CD4-positive, alpha-beta T cell treated with Interleukin-21 for 1 hour (primary cell): ENCODE results near the gene GLRA3.
"Not testable (repeated sequence)": the region's sequence is repeated elsewhere in the genome, so short reads cannot be mapped to it uniquely, and the experiment has no call there.

Experiments used
- DNase-seq: peaks from one replicate; pipeline ENCODE4 v3.0.0-alpha.2; 2020

The GLRA3 gene

GRCh38 chr4:174709526-174709925, 119.5 kb downstream of the GLRA3 start:
- DNase-seq, result no peak

GRCh38 chr4:174708381-174708780, 120.7 kb downstream of the GLRA3 start:
- no peak for DNase-seq

GRCh38 chr4:174707902-174708301, 121.1 kb downstream of the GLRA3 start:
- no peak for DNase-seq

DNA sequence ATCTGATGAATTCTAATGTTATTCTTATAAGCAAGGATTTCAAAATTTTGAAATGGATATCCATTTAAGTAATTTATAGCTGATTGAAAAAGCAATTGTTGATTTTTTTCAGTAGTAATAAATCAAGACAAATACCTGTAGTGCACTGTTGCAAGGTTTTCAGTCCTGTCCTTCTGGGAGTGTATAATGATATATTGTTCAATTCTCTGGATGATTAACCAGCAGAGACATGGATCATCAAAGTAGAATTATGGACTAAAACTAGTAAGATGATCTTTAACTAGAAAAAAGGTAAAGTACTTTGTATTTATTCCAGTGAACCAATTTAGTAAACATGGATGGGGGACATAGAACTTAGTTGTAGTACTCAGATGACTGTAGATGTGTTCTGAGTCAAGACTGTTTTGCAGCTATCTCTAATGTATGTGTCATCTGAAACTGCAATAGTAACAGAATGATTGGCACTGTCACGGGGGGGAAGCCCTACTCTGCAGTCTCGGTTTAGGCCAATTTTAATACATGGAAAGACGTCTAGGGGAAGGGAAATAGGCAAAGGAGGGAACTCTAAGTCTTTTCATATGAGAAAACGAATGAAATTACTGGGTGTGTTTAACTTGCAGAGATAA, 121.9 kb downstream of the GLRA3 start:
- DNase-seq, result no peak

DNA sequence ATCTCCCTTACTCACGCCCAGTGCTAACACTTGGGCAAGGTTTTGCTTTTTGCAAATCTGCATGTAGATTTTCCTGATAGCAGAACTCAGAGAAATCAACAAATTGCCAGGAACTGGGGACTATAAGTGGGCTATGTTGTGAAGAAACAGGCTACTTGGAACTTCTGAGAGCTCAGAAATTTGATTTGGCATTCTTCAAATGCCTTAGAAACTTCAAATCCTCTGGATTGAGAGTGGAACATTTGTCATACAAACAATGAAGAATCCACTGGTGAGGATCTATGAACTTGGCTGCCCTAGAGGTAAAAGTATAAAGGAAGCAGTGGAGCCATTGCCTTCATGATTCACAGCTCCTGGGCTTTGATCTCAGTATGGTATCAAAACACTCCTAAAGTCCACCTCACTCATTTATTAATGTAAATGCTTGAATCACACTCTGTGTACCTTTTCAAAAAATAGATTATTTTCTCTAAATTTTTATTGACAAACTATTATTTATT, 126.0 kb downstream of the GLRA3 start:
- DNase-seq, result no peak

DNA sequence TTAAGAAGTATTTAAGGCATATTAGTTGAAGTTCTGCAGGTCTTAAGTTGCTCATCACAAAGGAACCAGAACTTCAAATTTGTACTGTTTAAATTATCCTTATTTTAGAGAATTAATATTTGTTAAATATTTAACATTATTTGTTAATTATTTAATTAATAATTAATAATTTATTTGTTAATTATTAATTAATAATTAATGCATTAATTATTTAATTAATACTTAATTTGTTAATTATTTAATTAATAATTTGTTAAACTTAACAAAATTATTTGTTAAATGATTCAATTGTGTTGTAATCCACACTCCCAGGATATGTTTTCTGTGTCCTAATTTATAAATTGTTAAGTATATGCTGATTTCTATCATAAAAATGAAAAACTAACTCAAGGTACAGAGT, 129.4 kb downstream of the GLRA3 start:
- DNase-seq, result no peak

- DNase-seq, result no peak
Measured at GRCh38 chr4:174697896-174698295, 131.2 kb downstream of the GLRA3 start.

DNA sequence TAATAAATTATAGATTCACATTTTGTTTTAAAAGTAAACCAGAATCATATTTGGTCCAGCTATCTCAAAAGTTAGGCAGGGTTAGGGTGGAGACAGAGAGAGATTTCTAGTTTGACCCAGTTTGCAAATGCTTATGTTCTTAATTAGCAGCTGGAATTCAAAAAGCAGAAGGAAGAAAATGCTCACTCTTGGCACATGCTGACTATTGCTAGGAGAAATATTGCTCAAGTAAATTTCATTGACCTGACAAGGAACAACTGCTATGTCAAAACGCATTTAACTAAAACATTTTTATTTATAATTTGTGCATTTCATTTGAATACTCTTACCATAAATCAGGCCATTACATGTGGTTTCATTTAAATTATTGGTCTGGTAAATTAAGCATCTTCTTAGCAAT, 131.8 kb downstream of the GLRA3 start:
- DNase-seq, result no peak

- no peak for DNase-seq
Measured at GRCh38 chr4:174696657-174697056, 132.4 kb downstream of the GLRA3 start.

GRCh38 chr4:174691876-174692275, 137.2 kb downstream of the GLRA3 start:
- DNase-seq, result not testable (repeated sequence)

DNA sequence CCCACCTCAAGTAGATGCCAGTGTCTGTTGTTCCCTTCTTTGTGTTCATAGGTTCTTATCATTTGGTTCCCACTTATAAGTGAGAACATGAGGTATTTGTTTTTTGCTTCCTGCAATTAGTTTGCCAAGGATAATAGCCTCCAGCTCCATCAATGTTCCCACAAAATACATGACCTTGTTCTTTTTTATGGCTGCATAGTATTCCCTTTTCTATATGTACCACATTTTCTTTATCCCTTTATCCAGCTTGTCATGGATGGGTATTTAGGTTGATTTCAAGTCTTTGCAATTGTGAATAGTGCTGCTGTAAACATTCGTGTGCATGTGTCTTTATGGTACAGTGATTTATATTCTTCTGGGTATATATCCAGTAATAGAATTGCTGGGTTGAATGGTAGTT, 138.4 kb downstream of the GLRA3 start:
- DNase-seq, result no peak

DNA sequence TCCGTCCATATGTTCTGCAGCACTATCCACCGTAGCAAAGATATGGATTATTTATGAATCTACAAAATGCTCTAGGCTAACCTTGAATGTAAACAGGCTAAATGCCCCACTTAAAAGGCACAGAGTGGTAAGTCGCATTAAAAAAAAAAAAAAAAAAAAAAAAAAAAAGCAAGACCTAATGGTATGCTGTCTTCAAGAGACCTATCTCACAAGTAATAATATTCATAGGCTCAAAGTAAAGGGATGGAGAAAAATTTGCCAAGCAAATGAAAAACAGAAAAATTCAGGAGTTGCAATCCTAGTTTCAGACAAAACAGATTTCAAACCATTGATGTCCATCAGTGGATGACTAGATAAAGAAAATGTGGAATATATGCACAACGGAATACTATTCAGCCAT, 139.4 kb downstream of the GLRA3 start:
- DNase-seq, result no peak

DNA sequence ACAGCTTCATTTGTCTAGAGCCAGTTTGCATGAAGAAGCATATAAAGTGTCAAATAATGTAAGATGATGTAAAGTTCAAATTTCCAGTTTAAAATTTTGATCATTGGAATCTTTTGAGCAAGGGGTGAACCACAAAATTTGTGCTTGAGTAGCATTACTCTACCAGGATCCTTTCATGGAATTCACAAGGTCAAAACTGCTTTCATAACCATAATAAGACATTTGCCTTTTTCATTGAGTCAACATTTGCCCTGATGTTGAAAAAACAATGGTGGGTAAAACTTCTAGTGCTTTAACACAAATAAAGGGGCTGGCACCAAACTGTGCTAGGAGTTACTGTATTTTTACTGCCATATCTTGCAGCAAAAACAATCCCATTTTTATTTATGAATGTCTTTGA, 142.2 kb downstream of the GLRA3 start:
- DNase-seq, result no peak

DNA sequence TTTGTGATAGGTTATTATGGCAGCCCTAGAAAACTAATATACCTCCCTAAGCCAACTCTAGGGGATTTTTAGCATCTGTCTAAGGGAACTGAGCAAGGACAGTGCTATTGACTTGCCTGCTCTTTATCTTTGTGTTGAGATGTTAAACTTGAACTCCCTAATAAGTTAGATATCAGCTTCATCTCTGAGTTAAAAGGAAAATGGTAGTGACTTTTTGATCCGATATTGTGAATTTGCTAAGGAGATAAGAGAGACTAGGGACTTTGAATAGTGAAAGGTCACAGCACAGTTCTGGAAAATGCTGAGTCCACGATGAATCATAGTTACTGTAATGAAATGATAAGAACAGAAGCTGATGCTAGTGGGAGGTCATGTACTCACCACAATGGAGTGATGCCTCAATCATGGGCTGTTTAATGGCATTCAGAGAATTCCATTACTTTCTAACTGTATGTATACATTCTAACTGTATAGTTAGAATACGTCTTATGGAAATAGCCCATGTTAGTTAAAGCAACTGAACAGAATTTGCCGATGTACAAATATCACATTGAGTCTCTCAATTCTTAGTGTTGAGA, 147.2 kb downstream of the GLRA3 start:
- DNase-seq, result no peak

DNA sequence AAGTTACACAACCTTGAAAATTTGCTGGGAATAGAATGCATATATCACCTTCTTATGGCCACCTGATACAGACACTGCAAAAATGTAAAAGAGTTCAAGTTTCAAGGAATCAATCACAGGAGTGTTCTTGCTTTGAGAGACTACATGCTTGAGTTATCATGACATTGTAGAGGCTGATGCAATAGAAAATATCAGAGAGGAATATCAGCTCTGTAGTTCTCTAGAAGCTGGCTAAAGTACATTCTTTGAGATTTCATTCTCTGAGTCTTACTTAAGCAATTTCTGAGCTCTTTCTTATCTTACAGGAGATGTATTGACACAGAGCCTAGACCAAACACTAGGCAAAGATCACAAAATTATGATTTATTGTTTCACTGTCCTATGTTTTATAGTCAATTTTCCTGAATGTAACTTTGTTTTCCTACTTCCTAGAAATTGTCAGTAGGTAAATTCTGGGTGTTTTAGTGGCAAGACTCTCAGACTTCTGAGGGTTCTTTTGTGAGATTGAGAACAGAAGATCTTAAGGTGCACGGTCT, 154.7 kb downstream of the GLRA3 start:
- no peak for DNase-seq

GRCh38 chr4:174673865-174674264, 155.2 kb downstream of the GLRA3 start:
- no peak for DNase-seq

DNA sequence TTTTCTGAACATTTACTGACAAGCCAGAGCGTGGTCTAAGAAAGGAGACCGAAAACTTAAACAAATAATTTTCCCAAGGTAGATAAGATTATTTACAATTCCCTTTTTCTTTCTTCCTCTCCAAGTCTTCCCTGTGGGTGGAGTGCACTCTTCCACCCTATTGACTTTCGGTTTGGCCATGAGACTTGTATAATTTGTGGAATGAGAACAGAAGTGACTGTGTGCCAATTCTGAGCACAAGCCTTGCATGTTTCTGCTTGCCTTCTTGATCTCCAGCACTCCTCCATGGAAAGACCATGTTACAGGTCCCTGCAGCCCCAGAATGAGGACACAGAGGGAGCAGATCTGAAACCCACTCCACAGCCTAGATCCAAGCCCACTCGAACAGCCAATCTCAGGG, 156.8 kb downstream of the GLRA3 start:
- no peak for DNase-seq

DNA sequence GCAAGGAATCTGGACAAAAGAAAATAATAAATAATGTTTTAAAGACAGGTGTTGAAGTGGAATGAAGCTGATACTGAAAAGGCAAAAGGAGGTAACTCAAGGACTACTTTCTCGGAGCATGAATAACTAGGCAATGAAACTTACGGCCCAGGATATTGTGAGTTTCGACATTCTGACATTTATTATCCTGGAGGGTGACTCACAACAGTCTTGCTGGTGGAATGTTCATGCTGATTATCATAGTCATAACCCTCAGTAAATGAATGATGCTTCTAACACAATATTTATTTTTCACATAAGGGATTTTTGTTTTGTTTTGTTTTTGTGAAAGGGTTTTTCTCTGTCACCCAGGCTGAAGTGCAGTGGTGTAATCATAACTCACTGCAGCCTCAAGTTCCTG, 159.8 kb downstream of the GLRA3 start:
- no peak for DNase-seq

- no peak for DNase-seq
Measured at GRCh38 chr4:174665799-174666198, 163.2 kb downstream of the GLRA3 start.

DNA sequence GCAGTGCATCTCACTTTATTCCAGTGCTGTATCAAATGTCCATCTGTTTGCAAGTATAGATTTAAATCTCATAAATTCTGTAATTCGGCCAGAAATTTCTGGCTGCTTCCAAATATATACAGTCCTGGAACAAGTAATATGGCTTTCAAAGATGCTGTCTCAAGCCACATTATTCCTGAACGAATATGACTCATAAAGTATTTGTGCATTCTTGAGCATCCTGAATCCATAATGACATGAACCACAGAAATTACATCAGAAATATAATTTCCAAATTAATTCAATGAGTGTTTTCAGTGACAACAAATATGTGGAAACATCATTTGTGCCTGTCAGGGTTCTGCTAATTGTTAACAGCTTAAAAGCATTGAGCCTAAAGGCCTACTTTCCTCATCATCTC, 165.8 kb downstream of the GLRA3 start:
- DNase-seq, result no peak

GRCh38 chr4:174658246-174658645, 170.8 kb downstream of the GLRA3 start:
- DNase-seq, result no peak

DNA sequence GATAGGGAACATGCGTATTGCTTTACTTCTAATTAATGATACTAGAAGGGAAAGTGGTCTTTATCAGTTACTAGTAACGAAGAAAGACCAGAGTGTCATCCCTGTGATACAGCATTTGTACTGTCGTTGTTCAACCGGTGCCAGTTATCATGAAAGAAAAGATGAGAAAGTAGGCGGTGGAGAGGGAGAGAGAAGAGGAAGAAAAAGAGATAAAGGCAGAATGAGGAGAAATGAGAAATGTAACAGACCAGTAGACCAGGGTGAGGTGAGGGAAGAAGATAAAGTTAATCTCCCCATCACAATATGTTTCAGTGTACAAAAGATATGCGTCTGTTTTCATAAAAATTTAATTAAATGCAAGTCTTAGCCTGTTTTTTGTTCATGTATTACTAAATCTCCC, 171.6 kb downstream of the GLRA3 start:
- DNase-seq, result no peak

DNA sequence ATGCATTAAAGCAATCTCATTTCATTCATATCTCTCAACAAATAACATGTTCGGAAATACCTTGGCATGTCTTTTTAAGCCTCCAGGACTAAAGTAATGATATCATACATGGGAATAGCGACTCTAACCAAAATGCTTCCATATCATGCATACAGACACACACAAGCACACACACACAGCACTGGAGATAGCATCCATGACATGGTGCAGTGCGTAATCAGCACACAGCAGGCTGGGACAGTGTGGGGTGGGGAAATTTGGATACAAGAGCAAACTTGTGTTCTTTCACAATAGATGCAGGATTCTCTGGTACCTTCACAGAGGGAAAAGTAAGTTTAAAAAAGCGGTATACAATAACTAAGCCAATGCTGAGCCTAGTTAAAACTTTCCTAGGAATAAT, 174.4 kb downstream of the GLRA3 start:
- DNase-seq, result no peak

DNA sequence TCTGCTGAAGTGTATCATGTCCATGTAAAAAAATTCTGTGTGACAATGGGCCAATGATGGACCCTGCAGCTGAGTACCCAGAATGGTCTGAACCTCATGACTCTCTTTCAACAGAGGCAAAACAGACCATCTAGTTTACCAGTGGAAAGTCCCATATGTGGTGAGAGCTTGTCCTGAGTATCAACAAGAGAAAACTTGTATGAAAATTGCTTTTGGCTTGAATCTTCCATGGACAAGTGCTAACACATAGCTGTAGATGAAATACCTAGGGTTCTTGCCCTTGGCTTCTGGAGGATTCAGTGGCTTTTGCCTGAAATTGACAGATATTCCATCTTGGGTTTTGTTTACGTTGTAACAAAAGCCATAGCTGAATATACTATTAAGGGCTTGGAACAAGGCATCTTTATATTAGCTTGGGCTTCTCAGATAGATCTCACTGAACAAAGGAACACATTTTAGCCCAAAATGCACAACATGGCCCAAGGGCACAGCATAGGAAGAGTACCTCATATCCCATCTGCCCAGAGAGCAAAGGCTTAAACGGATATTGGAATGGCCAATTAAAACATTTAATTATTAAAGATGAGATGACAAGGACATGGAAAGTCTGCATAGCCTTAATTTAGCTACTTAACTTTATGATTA, 178.2 kb downstream of the GLRA3 start:
- DNase-seq, result no peak
